Measurements from ENCODE around the gene BANF2.

- TF ChIP-seq JUND (IDR thresholded peaks at IDR 0.05) (no peak), GABPA (IDR thresholded peaks at IDR 0.05; ENCODE audit: low read depth) (no peak), NFIC (IDR thresholded peaks at IDR 0.05; ENCODE audit: borderline replicate concordance) (no peak), USF2 (IDR thresholded peaks at IDR 0.05; ENCODE audit: borderline replicate concordance, low read depth, low read length) (no peak), RCOR1 (IDR thresholded peaks at IDR 0.05; ENCODE audit: low read length) (no peak), CTCF (IDR thresholded peaks at IDR 0.05) (no peak), TEAD4 (IDR thresholded peaks at IDR 0.05; ENCODE audit: borderline replicate concordance, insufficient read depth) (no peak), EZH2phosphoT487 (IDR thresholded peaks at IDR 0.05; ENCODE audit: borderline replicate concordance, low read depth) (no peak), TAF1 (IDR thresholded peaks at IDR 0.05; ENCODE audit: borderline replicate concordance, low read depth, low read length) (no peak), USF1 (IDR thresholded peaks at IDR 0.05; ENCODE audit: borderline replicate concordance, low read depth) (no peak), YY1 (IDR thresholded peaks at IDR 0.05; ENCODE audit: low read depth) (no peak), NRF1 (IDR thresholded peaks at IDR 0.05; ENCODE audit: low read depth, low read length) (no peak)
- TF ChIP-seq, protein P1, sequence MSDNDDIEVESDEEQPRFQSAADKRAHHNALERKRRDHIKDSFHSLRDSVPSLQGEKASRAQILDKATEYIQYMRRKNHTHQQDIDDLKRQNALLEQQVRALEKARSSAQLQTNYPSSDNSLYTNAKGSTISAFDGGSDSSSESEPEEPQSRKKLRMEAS (IDR thresholded peaks at IDR 0.05; ENCODE audit: low read depth), result no peak
Measured at GRCh38 chr20:17751640-17752039, 51.9 kb downstream of the BANF2 start.
